ENCODE measurements around the gene ICA1.
"Not testable (repeated sequence)": the region's sequence is repeated elsewhere in the genome, so short reads cannot be mapped to it uniquely, and the experiment has no call there.

ICA1 gene

GRCh38 chr7:8101292-8101691 lies 160.7 kb downstream of the ICA1 start:
- DNase-seq (ENCODE audit: low read depth in 2 of 2), result not testable (repeated sequence)

- DNase-seq (ENCODE audit: low read depth in 2 of 2), result no peak
Observed at GRCh38 chr7:8094164-8095140, 167.5 kb downstream of the ICA1 start.

GRCh38 chr7:8092140-8092539 lies 169.8 kb downstream of the ICA1 start:
- no peak for DNase-seq (ENCODE audit: low read depth in 2 of 2)

- no peak for DNase-seq (ENCODE audit: low read depth in 2 of 2)
Observed at GRCh38 chr7:8089036-8089780, 172.8 kb downstream of the ICA1 start.

GRCh38 chr7:8086239-8086638 lies 175.7 kb downstream of the ICA1 start:
- no peak for DNase-seq (ENCODE audit: low read depth in 2 of 2)

GRCh38 chr7:8085420-8085819 lies 176.5 kb downstream of the ICA1 start:
- no peak for DNase-seq (ENCODE audit: low read depth in 2 of 2)

- no peak for DNase-seq (ENCODE audit: low read depth in 2 of 2)
Observed at GRCh38 chr7:8084836-8085235, 177.1 kb downstream of the ICA1 start.

GRCh38 chr7:8082762-8083161 lies 179.2 kb downstream of the ICA1 start:
- no peak for DNase-seq (ENCODE audit: low read depth in 2 of 2)

- no peak for DNase-seq (ENCODE audit: low read depth in 2 of 2)
Observed at GRCh38 chr7:8078418-8078817, 183.5 kb downstream of the ICA1 start.

- no peak for DNase-seq (ENCODE audit: low read depth in 2 of 2)
Observed at GRCh38 chr7:8070451-8071180, 191.4 kb downstream of the ICA1 start.

- no peak for DNase-seq (ENCODE audit: low read depth in 2 of 2)
Observed at GRCh38 chr7:8068892-8069686, 192.9 kb downstream of the ICA1 start.

GRCh38 chr7:8065356-8065813 lies 196.6 kb downstream of the ICA1 start:
- no peak for DNase-seq (ENCODE audit: low read depth in 2 of 2)

- DNase-seq (ENCODE audit: low read depth in 2 of 2), result no peak
Observed at GRCh38 chr7:8064828-8065227, 197.1 kb downstream of the ICA1 start.

GRCh38 chr7:8063706-8064297 lies 198.2 kb downstream of the ICA1 start:
- no peak for DNase-seq (ENCODE audit: low read depth in 2 of 2)

- not testable (repeated sequence) for DNase-seq (ENCODE audit: low read depth in 2 of 2)
Observed at GRCh38 chr7:8063300-8063699, 198.7 kb downstream of the ICA1 start.
